Measurements from ENCODE around the gene MTMR11. TPM values are rescaled to one million over a fixed set of nuclear protein-coding genes. Genes with fewer than 3 reads are reported as not detected.

MTMR11 gene, protein sequence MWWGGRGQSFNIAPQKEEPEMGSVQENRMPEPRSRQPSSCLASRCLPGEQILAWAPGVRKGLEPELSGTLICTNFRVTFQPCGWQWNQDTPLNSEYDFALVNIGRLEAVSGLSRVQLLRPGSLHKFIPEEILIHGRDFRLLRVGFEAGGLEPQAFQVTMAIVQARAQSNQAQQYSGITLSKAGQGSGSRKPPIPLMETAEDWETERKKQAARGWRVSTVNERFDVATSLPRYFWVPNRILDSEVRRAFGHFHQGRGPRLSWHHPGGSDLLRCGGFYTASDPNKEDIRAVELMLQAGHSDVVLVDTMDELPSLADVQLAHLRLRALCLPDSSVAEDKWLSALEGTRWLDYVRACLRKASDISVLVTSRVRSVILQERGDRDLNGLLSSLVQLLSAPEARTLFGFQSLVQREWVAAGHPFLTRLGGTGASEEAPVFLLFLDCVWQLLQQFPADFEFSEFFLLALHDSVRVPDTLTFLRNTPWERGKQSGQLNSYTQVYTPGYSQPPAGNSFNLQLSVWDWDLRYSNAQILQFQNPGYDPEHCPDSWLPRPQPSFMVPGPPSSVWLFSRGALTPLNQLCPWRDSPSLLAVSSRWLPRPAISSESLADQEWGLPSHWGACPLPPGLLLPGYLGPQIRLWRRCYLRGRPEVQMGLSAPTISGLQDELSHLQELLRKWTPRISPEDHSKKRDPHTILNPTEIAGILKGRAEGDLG
- total RNA-seq: 1 to 10 TPM; 6.9 to 9.2 TPM

DNA sequence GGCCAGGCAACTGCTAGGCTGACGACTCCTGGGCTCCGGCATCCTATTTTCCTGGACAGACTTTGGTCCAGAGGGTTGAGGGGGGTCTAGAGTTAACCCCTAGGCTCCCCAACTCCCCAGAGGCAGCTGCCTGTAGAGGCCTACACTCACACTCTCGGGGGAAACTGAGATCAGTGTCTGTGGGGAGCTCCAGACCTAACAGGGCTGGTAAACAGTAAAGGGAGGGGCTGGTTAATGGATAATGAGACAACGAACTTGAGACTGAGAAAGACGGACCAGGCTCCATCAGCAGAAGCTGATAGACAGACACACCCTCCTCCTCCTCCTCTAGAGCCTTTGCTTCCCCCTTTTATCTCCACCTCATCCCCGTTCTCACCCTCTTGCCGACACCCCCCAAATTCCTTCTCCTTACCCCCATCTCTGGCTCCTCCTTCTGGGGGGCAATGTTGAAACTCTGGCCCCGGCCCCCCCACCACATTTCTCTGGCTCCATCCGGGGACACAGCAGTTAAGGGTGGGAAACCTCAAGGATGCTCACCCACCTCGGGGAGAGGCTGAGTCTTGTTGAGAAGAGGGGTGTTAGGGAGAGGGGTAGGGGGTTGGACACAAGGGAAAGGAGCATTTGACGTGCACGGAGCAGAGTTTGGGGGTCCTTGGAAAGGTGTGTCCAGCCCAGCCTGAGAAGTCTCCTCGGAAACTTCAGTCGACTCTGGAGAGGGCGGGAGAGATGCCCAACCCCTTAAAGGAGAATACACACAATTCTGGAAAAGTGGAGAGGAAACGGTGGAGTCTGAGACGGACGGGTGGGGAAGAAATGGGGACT, at the start of gene MTMR11:
TSS of gene MTMR11 (minus strand) at position 710 of the 822 bp plus-strand sequence. CDS start at position 478, 232 bp downstream.
- Mint-ChIP-seq H3K27me3 (ENCODE audit: low read depth) (no peaks in the 10 kb centered on the region), H3K27ac (peak within 1 kb of the TSS; percentile 7), H3K9me3 (no peaks in the 10 kb centered on the region), H3K4me3 (peak within 1 kb of the TSS; percentile 61 to 67), H3K36me3 (ENCODE audit: insufficient read depth in 2 of 2) (no peaks in the 10 kb centered on the region), H3K4me1 (ENCODE audit: low read depth) (peaks cover 41% of the 10 kb centered on the region)
- ATAC-seq (replicated peaks in 1 of 2): no peak
- DNase-seq: no peak

DNA sequence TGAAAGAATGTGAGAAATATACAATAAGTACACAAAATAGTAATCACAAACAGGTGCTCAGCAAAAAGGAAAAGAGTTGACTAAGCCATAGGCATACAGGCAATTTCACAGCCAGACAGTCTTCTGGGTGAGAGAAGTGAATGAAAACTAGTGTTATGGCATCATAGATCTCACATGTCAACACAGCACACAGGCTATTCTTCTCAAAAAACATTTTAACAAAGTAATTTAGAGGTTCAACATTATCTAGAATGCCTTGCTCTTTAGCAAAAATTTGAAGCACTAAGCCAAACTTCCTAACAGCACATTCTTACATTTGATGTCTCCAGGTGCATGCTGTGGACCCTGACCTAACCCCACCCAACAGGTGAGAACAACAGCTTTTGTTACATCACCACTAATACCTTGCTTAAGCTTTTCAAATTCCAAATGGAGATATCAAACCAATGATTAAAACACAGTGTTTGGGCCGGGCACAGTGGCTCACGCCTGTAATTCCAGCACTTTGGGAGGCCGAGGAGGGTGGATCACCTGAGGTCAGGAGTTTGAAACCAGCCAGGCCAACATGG, 43.4 kb upstream of the MTMR11 start:
- no peaks in the 10 kb centered on the region for H3K9me3 Mint-ChIP-seq

DNA sequence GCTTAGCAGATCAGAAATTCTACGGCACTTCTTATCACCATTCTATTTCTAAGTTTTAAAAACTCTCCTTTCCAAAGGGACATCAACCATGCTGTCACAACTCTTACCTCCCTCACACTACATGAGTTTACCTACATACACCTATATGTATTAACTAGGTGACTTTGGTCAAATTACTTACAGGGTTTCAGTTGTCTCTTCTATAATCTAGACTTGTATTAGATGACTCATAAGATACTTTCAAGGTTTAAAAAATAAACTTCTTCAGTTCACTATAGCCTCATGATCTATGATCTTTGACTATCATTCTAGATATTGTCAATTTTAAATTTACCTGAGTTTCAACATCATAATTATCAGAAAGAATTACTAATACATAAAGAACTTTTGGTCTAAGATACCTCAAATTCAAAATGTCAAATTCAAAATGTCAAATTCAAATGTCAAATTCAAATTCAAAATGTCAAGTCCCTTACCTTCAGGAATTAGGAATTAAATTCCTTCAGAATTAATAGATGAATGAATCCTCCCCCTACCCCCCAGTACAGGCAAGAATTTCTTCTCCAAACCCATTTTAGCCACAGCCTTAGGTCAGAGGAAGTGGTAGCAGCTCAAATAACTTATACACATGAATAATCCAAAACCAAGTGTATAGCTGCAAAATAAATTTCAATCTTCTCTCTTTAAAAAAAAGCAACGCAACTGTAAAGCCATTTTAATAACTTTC, 42.7 kb upstream of the MTMR11 start:
- Mint-ChIP-seq H3K4me1 (ENCODE audit: low read depth) (peaks cover 17% of the 10 kb centered on the region), H3K27ac (peak overlapping the region; percentile 58), H3K27me3 (ENCODE audit: low read depth) (no peaks in the 10 kb centered on the region), H3K9me3 (no peaks in the 10 kb centered on the region), H3K4me3 (peak overlapping the region in 1 of 2 donors; percentile 9), H3K36me3 (ENCODE audit: insufficient read depth in 2 of 2) (peaks cover 8 to 11% of the 10 kb centered on the region in 2 donors)
- DNase-seq (no peak), ATAC-seq (replicated peaks in 1 of 2) (no peak)

More for the DNA sequence above, 43.4 kb upstream of the MTMR11 start:
- Mint-ChIP-seq H3K27me3 (ENCODE audit: low read depth) (no peaks in the 10 kb centered on the region), H3K4me3 (no peak overlapping the region), H3K36me3 (ENCODE audit: insufficient read depth in 2 of 2) (peaks cover 5 to 8% of the 10 kb centered on the region in 2 donors), H3K4me1 (ENCODE audit: low read depth) (peaks cover 17% of the 10 kb centered on the region), H3K27ac (peak overlapping the region; percentile 58)
- ATAC-seq (replicated peaks in 1 of 2): no peak
- no peak for DNase-seq

DNA sequence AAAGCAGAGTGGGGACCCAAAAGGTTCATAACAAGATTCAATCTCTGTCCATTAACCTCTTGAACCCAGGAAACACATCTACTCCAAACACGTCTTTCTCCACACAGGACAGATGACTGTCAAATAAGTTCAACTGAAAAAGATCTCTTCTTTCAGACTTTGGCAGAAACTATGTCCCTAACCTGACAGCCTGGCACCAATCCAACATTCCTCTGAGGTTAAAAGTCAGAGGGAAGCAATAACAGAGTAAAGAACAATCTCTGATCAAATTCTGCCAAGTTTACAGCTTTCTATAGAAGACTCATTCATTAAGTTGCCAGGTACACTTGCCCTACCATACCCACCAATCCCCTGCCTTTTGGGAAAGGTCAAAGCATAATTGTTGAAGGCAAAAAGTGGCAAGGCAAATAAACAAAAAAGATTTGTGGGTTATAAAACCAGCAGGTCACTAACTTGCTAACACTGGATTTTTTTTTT, 41.9 kb upstream of the MTMR11 start:
- no peak overlapping the region for H3K27ac Mint-ChIP-seq
- no peak overlapping the region for H3K4me3 Mint-ChIP-seq
- H3K4me1 Mint-ChIP-seq (ENCODE audit: low read depth): peaks cover 17% of the 10 kb centered on the region
- no peaks in the 10 kb centered on the region for H3K9me3 Mint-ChIP-seq
- ATAC-seq (replicated peaks in 1 of 2) (no peak), DNase-seq (no peak)
- no peaks in the 10 kb centered on the region for H3K27me3 Mint-ChIP-seq (ENCODE audit: low read depth)
- peaks cover 10 to 13% of the 10 kb centered on the region in 2 donors for H3K36me3 Mint-ChIP-seq (ENCODE audit: insufficient read depth in 2 of 2)

DNA sequence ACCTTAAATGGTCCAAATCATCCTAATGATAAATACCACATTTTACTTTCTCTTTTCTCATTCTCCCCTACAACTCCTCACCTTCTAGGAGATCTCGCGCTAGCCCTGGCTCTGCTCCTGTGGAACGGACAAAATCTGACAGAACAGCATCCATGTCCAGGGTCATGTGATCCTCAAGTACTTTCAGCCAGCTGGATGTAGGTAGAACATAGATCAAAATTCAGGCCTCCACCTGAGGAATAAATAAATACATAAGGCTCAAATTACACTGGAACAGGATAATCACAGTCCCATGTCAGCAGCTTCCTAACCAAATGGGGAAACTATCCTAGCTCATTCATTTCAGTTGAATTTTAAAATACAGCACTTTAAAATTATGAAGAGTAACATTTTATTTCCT, 40.7 kb upstream of the MTMR11 start:
- Mint-ChIP-seq H3K9me3 (no peaks in the 10 kb centered on the region), H3K27ac (no peak overlapping the region), H3K4me1 (ENCODE audit: low read depth) (peaks cover 17% of the 10 kb centered on the region), H3K36me3 (ENCODE audit: insufficient read depth in 2 of 2) (peaks cover 14 to 17% of the 10 kb centered on the region in 2 donors), H3K27me3 (ENCODE audit: low read depth) (no peaks in the 10 kb centered on the region), H3K4me3 (no peak overlapping the region)
- ATAC-seq (replicated peaks in 1 of 2) (no peak), DNase-seq (no peak)

DNA sequence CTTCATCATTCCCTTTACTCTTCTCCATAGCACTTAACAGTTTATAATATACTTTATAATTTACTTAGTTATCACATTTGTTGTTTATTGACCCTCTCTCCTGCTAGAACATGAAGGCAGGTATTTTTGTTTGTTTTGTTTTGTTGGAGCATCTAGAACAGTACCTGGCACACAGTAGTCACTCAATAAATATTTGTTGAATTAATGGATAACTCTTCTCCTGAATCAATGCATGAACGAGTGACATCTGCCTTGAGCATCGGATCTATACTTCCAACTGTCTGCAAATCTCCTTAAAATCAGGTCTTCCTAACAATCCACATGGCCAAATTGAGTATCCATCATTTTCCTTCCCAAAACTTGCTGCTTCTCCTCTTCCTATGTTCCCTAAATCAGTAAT, 35.9 kb upstream of the MTMR11 start:
- DNase-seq (no peak), ATAC-seq (replicated peaks in 1 of 2) (no peak)
- Mint-ChIP-seq H3K27ac (no peak overlapping the region), H3K36me3 (ENCODE audit: insufficient read depth in 2 of 2) (peaks cover 14 to 28% of the 10 kb centered on the region in 2 donors), H3K4me1 (ENCODE audit: low read depth) (no peaks in the 10 kb centered on the region), H3K9me3 (no peaks in the 10 kb centered on the region), H3K27me3 (ENCODE audit: low read depth) (no peaks in the 10 kb centered on the region), H3K4me3 (no peak overlapping the region)

DNA sequence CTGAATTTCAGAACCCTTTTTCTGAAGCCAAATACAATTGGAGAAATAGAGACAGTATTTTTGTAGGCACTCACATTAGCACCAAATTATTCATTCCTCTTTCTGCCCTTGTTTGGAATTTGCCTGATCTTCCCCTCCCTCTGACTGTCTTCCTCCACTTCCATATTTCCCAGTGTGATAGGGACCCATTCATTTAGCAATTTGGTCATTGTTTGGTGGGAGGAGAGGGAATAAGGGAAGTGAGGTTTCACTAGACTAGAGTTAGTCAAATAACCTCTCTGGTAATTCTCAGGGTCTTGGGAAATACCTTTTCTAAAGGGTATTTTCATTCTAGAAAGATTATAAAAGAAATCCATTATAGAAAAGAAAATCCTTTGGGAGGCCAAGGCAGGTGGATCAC, 31.0 kb upstream of the MTMR11 start:
- Mint-ChIP-seq H3K27me3 (ENCODE audit: low read depth) (no peaks in the 10 kb centered on the region), H3K36me3 (ENCODE audit: insufficient read depth in 2 of 2) (peaks cover 6 to 19% of the 10 kb centered on the region in 2 donors), H3K4me1 (ENCODE audit: low read depth) (peaks cover 6% of the 10 kb centered on the region), H3K9me3 (no peaks in the 10 kb centered on the region), H3K4me3 (no peak overlapping the region), H3K27ac (no peak overlapping the region)
- DNase-seq (no peak), ATAC-seq (replicated peaks in 1 of 2) (no peak)

DNA sequence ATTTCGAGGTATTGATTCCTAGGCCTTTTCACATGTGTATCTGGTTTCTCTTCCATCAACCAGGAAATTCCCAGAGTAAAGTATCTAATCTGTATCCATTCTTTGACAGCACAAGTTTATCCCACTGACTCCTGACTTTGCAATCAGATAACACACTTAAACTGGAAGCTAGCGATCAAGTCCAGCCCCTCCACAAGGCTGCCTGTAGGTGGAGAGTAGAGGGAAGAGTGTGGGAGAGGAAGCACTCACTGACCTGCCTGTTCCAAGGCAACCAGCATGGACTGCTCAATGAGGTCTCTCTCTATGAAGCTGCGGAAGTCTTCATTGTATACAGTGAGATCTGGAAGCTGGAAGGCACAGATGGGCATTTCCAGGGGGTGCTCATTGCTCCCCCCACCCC, 30.4 kb upstream of the MTMR11 start:
- H3K9me3 Mint-ChIP-seq: no peaks in the 10 kb centered on the region
- peaks cover 6 to 18% of the 10 kb centered on the region in 2 donors for H3K36me3 Mint-ChIP-seq (ENCODE audit: insufficient read depth in 2 of 2)
- ATAC-seq (replicated peaks in 1 of 2): no peak

DNA sequence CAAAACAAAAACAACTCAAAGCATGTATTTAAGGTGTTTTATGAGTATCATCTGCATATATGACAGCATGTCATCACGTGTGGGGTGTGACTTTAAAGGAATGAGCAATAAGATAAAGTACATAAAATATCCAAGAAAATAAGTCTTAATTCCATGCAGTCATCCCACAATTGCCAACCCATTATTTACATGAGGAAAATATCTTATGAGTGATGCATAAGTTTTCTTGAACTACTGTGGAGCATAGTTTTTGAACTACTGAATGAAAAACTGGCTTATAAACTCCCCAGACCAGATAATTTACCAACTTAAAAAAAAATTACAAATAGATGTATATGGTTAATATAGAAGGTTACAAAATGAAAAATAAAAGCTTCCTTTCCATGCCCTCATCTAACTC, 29.7 kb upstream of the MTMR11 start:
- Mint-ChIP-seq H3K27me3 (ENCODE audit: low read depth) (no peaks in the 10 kb centered on the region), H3K36me3 (ENCODE audit: insufficient read depth in 2 of 2) (peaks cover 6 to 23% of the 10 kb centered on the region in 2 donors), H3K4me3 (no peak overlapping the region), H3K27ac (no peak overlapping the region), H3K4me1 (ENCODE audit: low read depth) (peaks cover 16% of the 10 kb centered on the region), H3K9me3 (no peaks in the 10 kb centered on the region)
- no peak for DNase-seq
- no peak for ATAC-seq (replicated peaks in 1 of 2)

More for the DNA sequence above, 30.4 kb upstream of the MTMR11 start:
- no peak for DNase-seq
- Mint-ChIP-seq H3K4me3 (no peak overlapping the region), H3K27me3 (ENCODE audit: low read depth) (no peaks in the 10 kb centered on the region), H3K27ac (no peak overlapping the region), H3K4me1 (ENCODE audit: low read depth) (peaks cover 12% of the 10 kb centered on the region)

DNA sequence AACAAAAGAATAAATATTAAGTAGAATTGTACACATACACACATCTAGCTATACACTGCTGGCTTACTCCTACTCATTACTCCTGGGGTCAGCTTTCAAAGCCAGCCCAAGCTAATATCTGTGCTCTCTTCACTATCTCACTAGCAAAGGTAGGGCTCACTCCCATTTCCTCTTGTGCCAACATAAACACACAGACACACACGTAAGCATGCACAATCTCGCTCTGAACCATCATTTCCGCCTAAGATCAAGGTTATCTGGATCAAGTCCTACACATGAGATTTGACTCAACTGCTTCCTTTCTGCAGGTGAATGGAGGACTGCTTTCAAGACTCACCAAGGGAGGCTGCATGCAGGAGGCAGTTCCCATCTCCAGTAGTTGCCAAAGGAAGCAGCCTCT, 28.8 kb upstream of the MTMR11 start:
- Mint-ChIP-seq H3K36me3 (ENCODE audit: insufficient read depth in 2 of 2) (peaks cover 10 to 22% of the 10 kb centered on the region in 2 donors), H3K4me3 (no peak overlapping the region), H3K27ac (no peak overlapping the region), H3K9me3 (no peaks in the 10 kb centered on the region), H3K4me1 (ENCODE audit: low read depth) (peaks cover 16% of the 10 kb centered on the region), H3K27me3 (ENCODE audit: low read depth) (no peaks in the 10 kb centered on the region)
- ATAC-seq (replicated peaks in 1 of 2): peak; percentile 31 to 72
- DNase-seq: peak in 1 of 2 donors; percentile 4

DNA sequence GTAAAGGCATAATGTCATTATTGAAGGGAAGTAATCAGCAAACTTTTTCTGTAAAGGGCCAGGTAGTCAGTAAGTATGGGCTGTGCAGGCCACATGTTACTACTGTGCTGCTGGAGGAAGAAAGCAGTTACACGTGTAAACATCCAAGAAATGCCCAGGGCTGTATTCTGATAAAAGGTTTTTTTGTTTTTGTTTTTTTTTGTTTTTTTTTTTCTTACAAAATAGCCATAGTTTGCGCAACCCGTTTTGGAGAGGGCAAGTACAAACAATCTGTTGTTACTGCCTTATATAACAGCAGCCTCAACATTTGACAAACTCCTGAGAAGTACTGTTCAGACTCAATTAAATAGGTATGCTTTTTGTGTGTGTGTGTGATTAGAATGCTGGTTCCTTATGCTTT, 26.7 kb upstream of the MTMR11 start:
- no peak overlapping the region for H3K27ac Mint-ChIP-seq
- DNase-seq: no peak
- H3K9me3 Mint-ChIP-seq: no peaks in the 10 kb centered on the region
- H3K4me1 Mint-ChIP-seq (ENCODE audit: low read depth): peaks cover 16% of the 10 kb centered on the region
- H3K36me3 Mint-ChIP-seq (ENCODE audit: insufficient read depth in 2 of 2): peaks cover 18 to 29% of the 10 kb centered on the region in 2 donors
- H3K4me3 Mint-ChIP-seq: no peak overlapping the region
- H3K27me3 Mint-ChIP-seq (ENCODE audit: low read depth): no peaks in the 10 kb centered on the region
- ATAC-seq (replicated peaks in 1 of 2): no peak

DNA sequence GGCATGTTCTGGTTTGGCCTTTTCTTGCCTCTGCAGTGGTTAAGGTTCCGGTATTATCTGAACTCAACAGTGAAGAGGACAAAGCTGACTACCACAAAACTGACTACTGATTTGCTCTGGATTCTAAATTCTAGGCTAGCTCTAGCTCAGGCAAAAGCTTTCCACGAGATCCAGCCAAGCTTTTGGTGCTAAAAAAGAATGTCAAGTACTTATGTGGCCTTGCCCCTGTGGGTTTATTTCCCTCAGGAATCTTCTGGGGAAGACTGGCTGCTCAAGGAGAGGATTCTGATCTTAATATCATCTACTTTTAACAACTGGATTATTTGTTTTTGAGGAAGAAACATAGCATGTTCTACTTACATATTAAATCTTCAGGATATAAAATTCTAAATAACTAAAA, 26.1 kb upstream of the MTMR11 start:
- no peaks in the 10 kb centered on the region for H3K27me3 Mint-ChIP-seq (ENCODE audit: low read depth)
- no peak overlapping the region for H3K4me3 Mint-ChIP-seq
- peaks cover 19 to 29% of the 10 kb centered on the region in 2 donors for H3K36me3 Mint-ChIP-seq (ENCODE audit: insufficient read depth in 2 of 2)
- peaks cover 16% of the 10 kb centered on the region for H3K4me1 Mint-ChIP-seq (ENCODE audit: low read depth)
- no peaks in the 10 kb centered on the region for H3K9me3 Mint-ChIP-seq
- peak overlapping the region; percentile 36 for H3K27ac Mint-ChIP-seq
- DNase-seq (no peak), ATAC-seq (replicated peaks in 1 of 2) (no peak)

Measured in activated T-cell treated with anti-CD3 and anti-CD28 coated beads, Interleukin-2, amount 50 U/mL, for 72 hours (primary cell).